Uterus (tissue), 2 donors: ENCODE measurements around the gene COL23A1.

Experiments
- POLR2A ChIP-seq, 2 donors: fragments of 450-650 bp; IDR thresholded peaks; one replicate each; pipeline ENCODE4 v1.6.1; 2016; ENCODE audit warnings: antibody characterized with exemption in 2 of 2, mild to moderate bottlenecking in 1 of 2, moderate library complexity in 1 of 2
- TF ChIP-seq, protein P1 (sequence below), 4 experiments: fragments of 200-600 bp in 2 of 4; fragments of 450-650 bp in 2 of 4; sonication (generic) in 2 of 4; IDR thresholded peaks; one replicate each; pipeline ENCODE4 v1.5.1; 2016 to 2019; ENCODE audit warnings: antibody characterized with exemption in 4 of 4, mild to moderate bottlenecking in 2 of 4, moderate library complexity in 1 of 4

DNA sequence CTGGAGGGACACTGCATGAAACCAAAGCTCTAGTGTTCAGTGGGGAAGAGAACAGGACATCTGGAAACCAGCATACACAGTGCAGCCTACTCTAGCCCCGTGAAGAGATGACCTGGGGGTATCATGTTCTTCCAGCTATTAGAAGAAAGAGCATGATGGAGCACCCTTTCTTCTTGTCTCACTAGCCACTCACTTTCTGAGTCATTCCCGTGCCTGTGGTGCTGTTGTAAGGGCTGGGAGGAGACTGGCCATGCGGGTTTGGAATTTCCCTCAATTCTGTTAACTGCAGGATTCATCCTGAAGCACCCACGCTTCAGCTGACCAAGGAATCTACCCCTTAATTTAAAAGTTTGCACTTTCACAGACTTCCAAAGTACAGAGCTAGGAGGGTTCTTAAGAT lies 137.0 kb downstream of the COL23A1 start:
- TF ChIP-seq, protein P1, sequence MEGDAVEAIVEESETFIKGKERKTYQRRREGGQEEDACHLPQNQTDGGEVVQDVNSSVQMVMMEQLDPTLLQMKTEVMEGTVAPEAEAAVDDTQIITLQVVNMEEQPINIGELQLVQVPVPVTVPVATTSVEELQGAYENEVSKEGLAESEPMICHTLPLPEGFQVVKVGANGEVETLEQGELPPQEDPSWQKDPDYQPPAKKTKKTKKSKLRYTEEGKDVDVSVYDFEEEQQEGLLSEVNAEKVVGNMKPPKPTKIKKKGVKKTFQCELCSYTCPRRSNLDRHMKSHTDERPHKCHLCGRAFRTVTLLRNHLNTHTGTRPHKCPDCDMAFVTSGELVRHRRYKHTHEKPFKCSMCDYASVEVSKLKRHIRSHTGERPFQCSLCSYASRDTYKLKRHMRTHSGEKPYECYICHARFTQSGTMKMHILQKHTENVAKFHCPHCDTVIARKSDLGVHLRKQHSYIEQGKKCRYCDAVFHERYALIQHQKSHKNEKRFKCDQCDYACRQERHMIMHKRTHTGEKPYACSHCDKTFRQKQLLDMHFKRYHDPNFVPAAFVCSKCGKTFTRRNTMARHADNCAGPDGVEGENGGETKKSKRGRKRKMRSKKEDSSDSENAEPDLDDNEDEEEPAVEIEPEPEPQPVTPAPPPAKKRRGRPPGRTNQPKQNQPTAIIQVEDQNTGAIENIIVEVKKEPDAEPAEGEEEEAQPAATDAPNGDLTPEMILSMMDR (IDR thresholded peaks at IDR 0.05) = no peak
- TF ChIP-seq POLR2A (IDR thresholded peaks at IDR 0.05) = no peak
